Thyroid gland (tissue), 4 donors: ENCODE results near the gene FBXO45.

Source experiments
- POLR2A ChIP-seq, 2 donors: fragments of 450-650 bp; IDR thresholded peaks; one replicate each; pipeline ENCODE4 v1.6.1; 2017; ENCODE audit warnings: antibody characterized with exemption in 2 of 2, mild to moderate bottlenecking in 2 of 2, moderate library complexity in 1 of 2
- TF ChIP-seq, protein P1 (sequence below), 6 experiments: fragments of 200-600 bp in 3 of 6; fragments of 450-650 bp in 3 of 6; sonication (generic) in 3 of 6; IDR thresholded peaks; one replicate each; pipeline ENCODE4 v1.5.1; 2016 to 2019; ENCODE audit warnings: antibody characterized with exemption in 6 of 6, mild to moderate bottlenecking in 2 of 6, inconsistent platforms in 1 of 6, moderate library complexity in 1 of 6

DNA sequence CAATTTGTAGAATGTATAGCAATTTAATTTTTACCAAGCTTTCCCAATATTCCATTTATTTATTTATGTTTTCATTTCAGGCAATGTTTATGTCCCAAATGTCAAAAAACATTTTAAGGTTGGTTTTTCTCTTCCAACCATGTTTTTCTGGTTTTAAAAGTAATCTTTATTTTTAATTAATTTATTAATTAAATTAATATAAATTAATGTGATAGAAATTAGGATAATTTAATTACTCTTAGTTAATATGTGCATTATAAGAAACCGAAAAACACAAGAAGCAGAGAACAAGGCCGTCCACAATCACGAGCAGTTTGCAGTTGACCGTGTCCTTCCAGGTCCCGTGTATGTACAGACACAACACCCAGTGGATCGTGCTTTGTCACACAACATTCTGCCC, 34.2 kb downstream of the FBXO45 start:
- TF ChIP-seq POLR2A (IDR thresholded peaks at IDR 0.05): no peak
- TF ChIP-seq, protein P1, sequence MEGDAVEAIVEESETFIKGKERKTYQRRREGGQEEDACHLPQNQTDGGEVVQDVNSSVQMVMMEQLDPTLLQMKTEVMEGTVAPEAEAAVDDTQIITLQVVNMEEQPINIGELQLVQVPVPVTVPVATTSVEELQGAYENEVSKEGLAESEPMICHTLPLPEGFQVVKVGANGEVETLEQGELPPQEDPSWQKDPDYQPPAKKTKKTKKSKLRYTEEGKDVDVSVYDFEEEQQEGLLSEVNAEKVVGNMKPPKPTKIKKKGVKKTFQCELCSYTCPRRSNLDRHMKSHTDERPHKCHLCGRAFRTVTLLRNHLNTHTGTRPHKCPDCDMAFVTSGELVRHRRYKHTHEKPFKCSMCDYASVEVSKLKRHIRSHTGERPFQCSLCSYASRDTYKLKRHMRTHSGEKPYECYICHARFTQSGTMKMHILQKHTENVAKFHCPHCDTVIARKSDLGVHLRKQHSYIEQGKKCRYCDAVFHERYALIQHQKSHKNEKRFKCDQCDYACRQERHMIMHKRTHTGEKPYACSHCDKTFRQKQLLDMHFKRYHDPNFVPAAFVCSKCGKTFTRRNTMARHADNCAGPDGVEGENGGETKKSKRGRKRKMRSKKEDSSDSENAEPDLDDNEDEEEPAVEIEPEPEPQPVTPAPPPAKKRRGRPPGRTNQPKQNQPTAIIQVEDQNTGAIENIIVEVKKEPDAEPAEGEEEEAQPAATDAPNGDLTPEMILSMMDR (IDR thresholded peaks at IDR 0.05): no peak
